SW 1271 (cell line): Measurements from ENCODE around the gene NEDD4L.
A peak's percentile ranks its signal among the peaks of the same experiment; 100 is the strongest.

Source experiments
- DNase-seq, 2 experiments: peaks; one replicate each; lab custom pipeline; 2025; lab: John Stamatoyannopoulos, UW

NEDD4L gene

GRCh38 chr18:58316396-58317342 is 272.6 kb downstream of the NEDD4L start:
- no peak for DNase-seq

DNA sequence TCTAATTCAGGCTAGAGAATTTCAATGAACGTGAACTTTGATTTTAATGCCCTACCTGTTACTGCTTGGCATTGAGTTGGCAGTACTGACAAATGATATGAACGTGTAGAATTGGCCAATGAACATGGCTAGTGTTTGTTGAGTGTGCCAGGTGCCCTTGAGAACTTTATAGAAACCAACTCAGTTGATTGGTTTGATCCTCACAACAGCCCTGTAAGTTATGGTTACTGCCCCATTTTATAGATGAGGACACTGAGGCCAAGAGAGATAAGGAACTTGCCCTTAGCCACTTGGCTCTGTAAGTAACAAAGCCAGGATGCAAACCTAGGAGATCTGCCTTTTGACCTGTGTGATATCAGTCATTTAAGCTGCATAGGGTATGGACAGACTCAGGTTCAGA is 275.7 kb downstream of the NEDD4L start:
- DNase-seq: no peak

- no peak for DNase-seq
Observed at GRCh38 chr18:58320907-58321561, 277.0 kb downstream of the NEDD4L start.

DNA sequence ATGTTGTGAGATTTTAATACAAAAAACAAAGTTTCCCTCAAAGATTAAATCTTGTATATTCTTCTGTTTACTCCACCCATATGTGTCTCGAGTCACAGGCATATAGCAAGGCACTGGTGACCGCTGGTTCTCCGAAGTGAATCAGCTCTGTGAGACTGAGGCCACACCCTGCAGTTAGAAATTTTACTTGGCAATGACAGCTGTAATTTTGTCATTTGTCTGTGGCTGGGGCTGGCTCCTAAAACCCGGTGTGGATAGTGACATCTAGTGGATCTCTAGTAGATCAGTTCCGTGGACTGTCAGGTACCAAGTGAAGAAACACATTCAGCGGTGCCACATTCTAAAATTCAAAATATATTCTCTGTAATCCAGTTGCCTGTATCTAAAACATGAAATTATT is 278.0 kb downstream of the NEDD4L start:
- peak in 1 of 2 experiments; percentile 64 for DNase-seq

DNA sequence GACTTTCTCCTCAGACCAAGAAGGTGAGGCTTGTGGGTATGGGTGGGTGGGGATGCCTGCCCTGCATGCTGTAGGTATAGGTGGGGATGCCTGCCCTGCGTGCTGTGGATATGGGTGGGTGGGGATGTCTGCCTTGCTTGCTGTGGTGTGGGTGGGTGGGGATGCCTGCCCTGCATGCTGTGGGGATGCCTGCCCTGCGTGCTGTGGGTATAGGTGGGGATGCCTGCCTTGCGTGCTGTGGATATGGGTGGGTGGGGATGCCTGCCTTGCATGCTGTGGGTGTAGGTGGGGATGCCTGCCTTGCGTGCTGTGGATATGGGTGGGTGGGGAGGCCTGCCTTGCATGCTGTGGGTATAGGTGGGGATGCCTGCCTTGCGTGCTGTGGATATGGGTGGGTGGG is 278.4 kb downstream of the NEDD4L start:
- no peak for DNase-seq

GRCh38 chr18:58323866-58324762 is 280.1 kb downstream of the NEDD4L start:
- no peak for DNase-seq

GRCh38 chr18:58324824-58325480 is 280.9 kb downstream of the NEDD4L start:
- DNase-seq: no peak

DNA sequence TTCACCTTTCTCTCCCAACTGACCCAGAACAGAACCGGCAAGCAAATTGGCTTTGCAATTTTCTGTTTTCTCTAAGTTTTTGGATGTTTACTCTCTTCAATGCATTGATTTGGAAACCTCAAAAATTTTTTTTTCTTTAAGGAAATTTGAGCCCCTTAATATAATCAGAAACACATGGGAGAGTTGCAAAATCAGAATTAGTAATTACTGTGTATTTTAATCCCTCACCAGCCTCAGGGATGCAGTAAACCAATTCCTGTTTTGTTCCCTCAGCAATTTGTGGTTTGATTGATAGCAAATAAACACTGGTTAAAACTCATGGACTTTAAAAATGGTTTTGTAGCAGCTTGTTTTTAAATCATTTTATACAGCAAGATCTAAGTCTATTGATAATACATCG is 281.5 kb downstream of the NEDD4L start:
- no peak for DNase-seq

DNA sequence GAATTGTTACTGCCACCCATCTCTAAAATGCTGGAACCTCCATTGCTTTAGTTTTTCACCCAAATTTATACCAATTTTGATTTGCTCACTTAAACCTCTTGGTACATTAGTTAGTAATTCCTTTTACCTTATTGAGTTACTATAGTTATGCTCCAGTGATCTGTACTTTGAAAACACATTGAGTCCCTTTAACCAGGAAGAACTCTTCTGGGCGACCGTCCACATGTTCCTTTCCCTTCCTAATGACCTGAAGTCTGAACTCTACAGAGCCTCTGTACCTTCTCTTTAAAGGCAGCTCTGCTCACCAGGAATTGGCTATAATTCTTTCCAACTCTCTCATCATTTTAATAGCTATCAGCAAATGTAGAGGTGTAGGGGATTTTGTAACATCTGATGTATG is 290.0 kb downstream of the NEDD4L start:
- DNase-seq: no peak

GRCh38 chr18:58335223-58335622 is 291.2 kb downstream of the NEDD4L start:
- no peak for DNase-seq

- no peak for DNase-seq
Observed at GRCh38 chr18:58335821-58336220, 291.8 kb downstream of the NEDD4L start.

DNA sequence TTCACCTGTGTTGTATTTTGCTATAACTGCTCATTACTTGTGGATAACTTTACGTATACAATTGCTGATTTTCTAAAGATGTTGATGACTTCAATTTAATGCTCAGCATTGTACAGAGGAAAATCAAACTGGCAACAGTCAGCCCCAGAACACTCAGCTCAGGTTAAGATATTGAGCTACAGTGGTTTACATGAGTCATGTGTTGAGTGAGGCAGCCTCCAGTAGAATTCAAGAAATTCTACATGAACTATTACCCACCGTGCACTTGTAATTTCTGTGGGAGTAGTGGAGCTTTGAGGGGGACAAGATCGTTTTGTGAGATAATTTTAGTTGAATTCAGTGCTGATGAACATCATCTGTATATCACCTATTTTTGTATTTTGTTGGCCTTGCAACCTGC is 292.6 kb downstream of the NEDD4L start:
- DNase-seq: no peak

DNA sequence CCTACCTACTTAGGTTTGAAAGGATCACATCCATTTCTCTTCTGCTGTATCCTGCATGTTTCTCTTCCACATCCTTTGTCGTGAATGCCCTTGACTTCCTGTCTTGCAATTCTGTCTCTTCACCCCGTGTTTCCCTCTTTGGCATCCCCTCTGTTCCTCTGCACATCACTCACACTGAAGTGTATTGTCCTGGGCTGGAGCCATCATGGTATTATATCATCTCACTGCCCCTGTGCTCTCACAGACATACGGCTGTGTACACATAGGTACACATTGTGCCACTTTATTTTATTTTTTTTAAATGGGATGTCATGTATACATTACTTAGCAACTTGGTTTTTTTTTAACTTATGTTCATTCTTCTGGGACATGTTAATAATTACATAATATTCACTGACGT is 293.3 kb downstream of the NEDD4L start:
- DNase-seq: no peak

DNA sequence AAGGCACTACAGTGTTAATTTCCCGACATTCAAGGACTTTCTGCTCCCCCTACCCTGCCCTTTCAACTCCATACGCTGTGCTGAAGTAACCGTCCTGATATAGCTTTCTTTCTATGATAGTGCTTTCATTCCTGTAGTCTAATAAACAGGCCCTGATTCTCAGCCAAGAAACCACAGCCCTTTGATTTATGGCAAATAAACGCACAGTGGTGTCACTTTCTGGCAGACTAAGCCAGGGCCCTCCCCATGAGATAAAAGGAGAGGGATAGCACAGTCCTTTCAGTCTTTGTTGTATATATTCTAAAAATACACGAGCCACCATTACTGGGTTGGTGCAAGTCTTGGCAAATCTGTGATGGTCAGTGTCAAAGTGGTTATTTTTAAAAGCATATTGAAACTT is 293.7 kb downstream of the NEDD4L start:
- DNase-seq: no peak

DNA sequence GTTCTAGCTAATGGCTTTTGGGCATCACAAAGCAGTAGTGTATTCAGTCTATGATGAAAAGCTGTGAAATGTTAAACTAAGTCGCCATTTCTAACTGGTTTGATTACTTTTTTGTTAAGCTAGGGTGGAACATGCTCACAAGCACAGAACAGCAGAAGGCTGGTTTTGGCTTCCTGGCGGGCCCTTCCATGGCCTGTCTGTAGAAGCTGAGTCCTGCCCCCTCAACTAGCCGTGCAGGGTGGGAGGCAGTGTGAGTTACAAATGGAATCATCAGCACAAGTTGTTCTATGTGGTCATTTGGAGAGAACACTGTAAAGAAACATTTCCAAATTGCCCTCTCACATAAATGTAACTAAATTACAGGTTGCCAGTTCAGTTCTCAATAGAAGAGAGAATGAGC is 294.1 kb downstream of the NEDD4L start:
- DNase-seq: no peak

DNA sequence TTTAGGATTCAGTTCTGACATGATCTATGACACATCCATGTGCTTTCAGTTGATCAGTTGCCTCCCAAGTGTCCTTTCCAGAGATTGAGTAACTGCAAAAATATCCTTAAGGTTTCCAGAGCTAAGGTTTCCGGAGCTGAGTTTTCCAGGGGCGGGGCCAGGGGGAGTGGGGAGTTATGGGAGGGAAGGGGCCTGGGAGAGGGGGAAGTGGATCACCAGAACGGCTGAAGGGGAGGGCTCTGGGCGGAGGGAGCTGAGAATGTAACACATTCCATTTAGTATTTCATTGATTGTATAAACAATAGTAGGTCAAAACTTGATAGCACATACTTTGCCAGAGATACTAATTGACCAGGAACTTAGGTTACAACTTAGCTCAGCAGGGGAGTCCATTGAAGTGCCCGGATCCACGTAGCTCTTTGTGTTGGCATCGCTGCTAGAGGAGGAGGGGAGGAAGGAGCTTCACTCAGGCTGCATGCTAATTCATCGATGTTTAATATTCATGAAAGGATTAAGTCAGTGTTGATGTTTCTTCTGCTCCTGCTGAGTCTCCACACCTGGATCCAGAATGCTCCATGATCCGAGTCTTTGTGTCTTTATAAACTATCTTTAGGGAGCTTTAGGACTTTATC is 295.1 kb downstream of the NEDD4L start:
- DNase-seq: no peak

GRCh38 chr18:58339890-58340289 is 295.9 kb downstream of the NEDD4L start:
- DNase-seq: no peak

DNA sequence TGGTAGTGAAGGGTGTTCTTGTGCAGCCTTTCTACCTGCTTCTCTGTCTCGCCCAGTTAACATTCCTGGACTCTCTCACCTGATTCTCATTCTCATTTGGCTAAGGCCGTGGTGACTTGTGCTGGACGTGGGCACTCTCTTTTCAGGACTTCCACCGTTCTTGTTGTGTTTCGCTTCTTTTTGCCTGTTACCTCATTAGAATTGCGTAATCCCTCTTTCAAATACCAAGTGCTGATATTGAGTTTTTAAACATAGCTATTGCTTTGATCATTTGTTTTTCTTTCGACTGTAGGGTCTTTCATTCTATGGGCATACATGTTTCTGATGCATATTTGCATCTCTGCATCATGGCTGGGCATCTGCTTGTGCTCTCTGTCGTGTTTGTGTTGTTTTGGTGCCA is 297.9 kb downstream of the NEDD4L start:
- DNase-seq: no peak

- DNase-seq: no peak
Observed at GRCh38 chr18:58344080-58344670, 300.1 kb downstream of the NEDD4L start.

DNA sequence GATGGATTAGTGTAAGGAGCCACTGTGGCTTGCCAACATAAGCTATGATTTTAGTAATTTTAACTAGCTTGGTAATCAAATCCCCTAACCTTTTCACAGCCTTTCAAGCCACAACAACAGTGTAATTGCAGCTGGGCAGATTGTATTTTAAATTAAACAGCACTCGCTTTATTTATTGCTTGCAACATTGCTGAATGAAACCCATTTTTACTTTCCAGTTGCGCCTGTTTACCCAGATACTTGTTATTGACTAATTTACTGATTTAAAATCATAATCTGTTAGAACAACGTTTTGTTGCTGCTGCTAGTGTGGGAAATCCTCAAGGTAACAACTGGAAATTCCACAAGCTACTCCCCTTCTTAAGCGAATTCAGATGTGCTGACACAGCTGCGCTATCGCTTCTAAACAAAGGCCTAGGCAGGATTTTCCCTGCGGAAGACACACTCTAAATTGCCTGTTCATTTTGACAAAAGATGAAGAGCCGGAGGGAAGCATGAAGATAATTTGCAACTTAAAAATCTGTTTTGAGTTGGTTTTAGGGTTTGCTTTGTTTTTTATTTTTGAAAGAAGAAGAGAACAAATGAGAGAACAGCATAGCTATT is 300.9 kb downstream of the NEDD4L start:
- no peak for DNase-seq

DNA sequence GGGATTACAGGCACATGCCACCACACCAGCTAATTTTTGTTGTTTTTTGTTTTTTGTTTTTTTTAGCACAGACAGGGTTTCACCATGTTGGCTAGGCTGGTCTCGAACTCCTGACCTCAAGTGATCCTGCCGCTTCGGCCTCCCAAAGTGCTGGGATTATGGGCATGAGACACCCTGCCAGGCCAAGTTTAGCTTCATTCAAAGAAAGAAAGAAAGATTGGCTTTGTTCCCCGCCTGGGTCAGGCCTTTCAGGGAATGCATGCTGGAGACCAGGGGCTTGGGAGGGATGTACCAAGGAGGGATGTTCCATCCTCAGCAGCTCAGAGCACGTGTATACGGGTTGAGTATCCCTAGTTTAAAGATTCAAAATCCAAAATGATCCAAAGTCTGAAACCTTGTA is 301.8 kb downstream of the NEDD4L start:
- DNase-seq: no peak
